HG02981 (cell line): ENCODE results near the gene TPCN2.

Source experiments
- ATAC-seq: cut with Tn5 transposase; IDR thresholded peaks from one replicate; pipeline ENCODE4 v1.9.1; 2021; ENCODE audit warnings: mild to moderate bottlenecking, moderate library complexity; ENCODE audit not compliant: unreplicated experiment

The TPCN2 gene

GRCh38 chr11:69159150-69159852 lies 110.6 kb downstream of the TPCN2 start:
- ATAC-seq: no peak

GRCh38 chr11:69160296-69161116 lies 111.8 kb downstream of the TPCN2 start:
- ATAC-seq: no peak

GRCh38 chr11:69161117-69161407 lies 112.3 kb downstream of the TPCN2 start:
- no peak for ATAC-seq

- no peak for ATAC-seq
These were observed 113.8 kb downstream of the TPCN2 start for GRCh38 chr11:69162505-69162904.

GRCh38 chr11:69163842-69164241 lies 115.1 kb downstream of the TPCN2 start:
- ATAC-seq: no peak

GRCh38 chr11:69164824-69165223 lies 116.1 kb downstream of the TPCN2 start:
- ATAC-seq: no peak

GRCh38 chr11:69165775-69166174 lies 117.0 kb downstream of the TPCN2 start:
- ATAC-seq: no peak

- ATAC-seq: peak; percentile 90
These were observed 117.7 kb downstream of the TPCN2 start for GRCh38 chr11:69166218-69167115.

GRCh38 chr11:69167130-69167915 lies 118.6 kb downstream of the TPCN2 start:
- no peak for ATAC-seq

- ATAC-seq: no peak
These were observed 119.4 kb downstream of the TPCN2 start for GRCh38 chr11:69167916-69168691.

- ATAC-seq: no peak
These were observed 120.7 kb downstream of the TPCN2 start for GRCh38 chr11:69169479-69169878.

GRCh38 chr11:69170704-69171103 lies 122.0 kb downstream of the TPCN2 start:
- no peak for ATAC-seq

- ATAC-seq: no peak
These were observed 122.9 kb downstream of the TPCN2 start for GRCh38 chr11:69171476-69172240.

GRCh38 chr11:69172674-69173073 lies 123.9 kb downstream of the TPCN2 start:
- no peak for ATAC-seq

GRCh38 chr11:69173331-69173730 lies 124.6 kb downstream of the TPCN2 start:
- ATAC-seq: no peak

GRCh38 chr11:69173925-69174581 lies 125.3 kb downstream of the TPCN2 start:
- ATAC-seq: no peak

GRCh38 chr11:69174841-69175240 lies 126.1 kb downstream of the TPCN2 start:
- no peak for ATAC-seq

- ATAC-seq: no peak
These were observed 130.2 kb downstream of the TPCN2 start for GRCh38 chr11:69178819-69179482.
